Right renal cortex interstitium (tissue), 3 donors: ENCODE data around the gene CABP1. TPM values are rescaled to one million over a fixed set of nuclear protein-coding genes. Genes with fewer than 3 reads are reported as not detected.

Source experiments
- DNase-seq, 3 donors: peaks; one replicate each; pipeline ENCODE4 v3.0.0-alpha.2; 2013; ENCODE audit warnings: low read depth in 3 of 3, low spot score in 2 of 3
- polyA plus RNA-seq, 3 donors: library from polyadenylated mRNA; unstranded; fragments of 120-200 nt; gene quantifications; one replicate each; pipeline ENCODE4 v1.2.1, GENCODE V29; 2013; ENCODE audit not compliant: insufficient read length in 3 of 3

The CABP1 gene
- polyA plus RNA-seq, 3 donors = 5.6 to 6.4 (median 5.8) TPM

DNA sequence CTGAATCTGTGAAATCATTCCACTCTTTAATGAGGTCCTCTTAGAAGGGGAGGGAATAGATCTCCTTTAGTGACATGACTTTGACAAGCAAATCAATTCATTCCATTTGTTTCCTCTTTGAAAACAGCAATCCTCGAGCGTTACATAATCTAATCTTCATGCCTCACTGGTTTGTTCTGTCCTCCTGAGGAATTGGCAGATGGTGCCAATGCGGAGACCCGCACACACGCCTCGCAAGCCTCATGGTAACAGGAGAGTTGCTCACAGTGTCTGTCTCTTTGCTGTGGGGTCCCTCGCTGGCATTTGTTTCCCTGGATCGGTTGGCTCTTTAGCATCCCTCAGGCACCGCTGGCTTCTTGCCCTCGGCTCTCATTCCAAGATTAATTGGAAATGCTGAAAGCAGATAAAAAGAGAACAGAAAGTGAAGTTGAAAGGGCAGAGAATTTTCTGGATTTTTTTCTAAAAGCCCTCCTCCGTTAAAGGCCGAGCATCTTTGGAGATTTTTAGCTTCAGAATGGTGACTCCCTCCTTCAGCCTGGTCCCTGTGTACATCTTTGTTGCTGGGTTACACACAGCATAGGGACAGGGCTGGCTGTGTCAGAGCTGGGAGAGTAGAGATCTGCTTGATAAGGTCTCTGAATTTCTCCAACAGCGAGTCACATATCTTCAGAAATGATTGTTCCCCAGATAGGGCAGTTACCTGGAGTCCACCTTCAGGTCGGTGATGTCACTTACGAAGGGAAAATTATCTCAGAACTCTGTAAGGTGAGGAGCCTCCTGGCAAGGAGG is 10.1 kb upstream of the CABP1 start:
- DNase-seq = no peak

DNA sequence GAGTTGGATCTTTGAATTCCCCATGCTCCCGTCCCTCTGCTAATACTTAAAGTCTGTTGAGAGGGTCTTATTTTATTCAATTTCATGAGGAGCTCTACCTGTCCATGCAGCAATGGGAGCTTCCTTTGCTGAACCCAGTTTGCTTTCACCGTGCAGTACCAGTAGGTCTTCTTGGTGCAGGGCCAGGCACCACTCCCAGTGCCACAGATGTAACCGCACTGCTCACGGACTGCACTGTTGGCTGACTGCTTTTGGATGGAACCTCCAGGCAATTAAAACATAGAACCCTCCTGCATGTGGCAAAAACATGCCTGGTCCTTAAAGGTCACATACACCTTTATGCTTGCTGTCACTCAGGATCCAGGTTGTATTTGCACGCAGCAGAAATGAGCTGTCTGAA is 9.3 kb upstream of the CABP1 start:
- no peak for DNase-seq

GRCh38 chr12:120640861-120641833 is 721 bp downstream of the CABP1 start:
- DNase-seq = peak in 2 of 3 donors; percentile 42 to 67

DNA sequence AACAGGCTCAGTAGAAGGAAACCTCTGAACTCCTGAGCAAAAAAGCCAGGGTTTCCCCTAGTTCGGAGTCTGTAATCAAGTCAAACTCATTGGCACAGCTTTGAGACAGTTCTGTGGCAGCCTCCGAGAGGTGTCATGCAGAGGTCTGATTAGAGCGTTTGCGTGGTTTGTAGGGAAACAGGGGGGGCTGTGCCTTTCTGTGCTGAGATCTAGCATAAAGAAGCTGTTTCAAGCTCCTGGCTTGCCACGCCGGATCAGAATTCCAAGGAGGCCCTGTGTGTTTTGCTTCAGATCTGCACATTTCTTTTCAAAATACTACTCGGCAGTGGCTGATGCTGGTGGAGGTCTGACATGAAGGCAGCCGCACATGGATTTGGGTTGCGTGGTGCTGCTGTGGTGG is 1.7 kb downstream of the CABP1 start:
- no peak for DNase-seq

GRCh38 chr12:120642826-120643225 is 2.4 kb downstream of the CABP1 start:
- DNase-seq = no peak

DNA sequence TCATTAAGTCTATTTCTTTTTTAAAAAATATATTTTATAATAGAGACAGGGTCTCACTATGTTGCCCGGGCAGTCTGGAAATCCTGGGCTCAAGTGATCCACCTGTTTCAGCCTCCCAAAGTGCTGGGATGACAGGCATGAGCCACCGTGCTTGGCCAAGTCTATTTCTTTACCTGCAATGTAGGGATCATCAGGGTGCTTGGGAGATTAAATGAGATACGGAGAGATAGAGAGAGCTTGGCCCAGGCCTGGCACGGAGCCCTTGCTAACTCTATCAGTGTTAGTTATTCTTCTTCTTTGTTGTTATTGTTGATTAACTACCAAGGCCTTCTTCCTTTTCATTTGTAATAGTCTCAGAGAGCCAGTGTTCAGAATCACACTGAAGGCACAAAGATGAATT is 3.1 kb downstream of the CABP1 start:
- no peak for DNase-seq

- DNase-seq = no peak
Observed at GRCh38 chr12:120646044-120646443, 5.6 kb downstream of the CABP1 start.

DNA sequence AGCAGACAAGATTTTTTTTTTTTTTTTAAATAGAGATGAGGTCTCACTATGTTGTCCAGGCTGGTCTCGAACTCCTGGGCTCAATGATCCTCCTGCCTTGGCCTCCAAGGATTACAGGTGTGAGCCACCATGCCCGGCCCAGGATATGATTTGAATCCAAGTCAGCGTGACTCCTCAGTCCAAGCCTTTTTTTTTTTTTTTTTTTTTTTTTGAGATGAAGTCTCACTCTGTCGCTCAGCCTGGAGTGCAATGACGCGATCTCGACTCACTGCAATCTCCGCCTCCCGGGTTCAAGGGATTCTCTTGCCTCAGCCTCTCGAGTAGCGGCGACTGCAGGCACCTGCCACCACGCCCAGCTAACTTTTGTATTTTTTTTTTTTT is 6.9 kb downstream of the CABP1 start:
- DNase-seq = no peak

DNA sequence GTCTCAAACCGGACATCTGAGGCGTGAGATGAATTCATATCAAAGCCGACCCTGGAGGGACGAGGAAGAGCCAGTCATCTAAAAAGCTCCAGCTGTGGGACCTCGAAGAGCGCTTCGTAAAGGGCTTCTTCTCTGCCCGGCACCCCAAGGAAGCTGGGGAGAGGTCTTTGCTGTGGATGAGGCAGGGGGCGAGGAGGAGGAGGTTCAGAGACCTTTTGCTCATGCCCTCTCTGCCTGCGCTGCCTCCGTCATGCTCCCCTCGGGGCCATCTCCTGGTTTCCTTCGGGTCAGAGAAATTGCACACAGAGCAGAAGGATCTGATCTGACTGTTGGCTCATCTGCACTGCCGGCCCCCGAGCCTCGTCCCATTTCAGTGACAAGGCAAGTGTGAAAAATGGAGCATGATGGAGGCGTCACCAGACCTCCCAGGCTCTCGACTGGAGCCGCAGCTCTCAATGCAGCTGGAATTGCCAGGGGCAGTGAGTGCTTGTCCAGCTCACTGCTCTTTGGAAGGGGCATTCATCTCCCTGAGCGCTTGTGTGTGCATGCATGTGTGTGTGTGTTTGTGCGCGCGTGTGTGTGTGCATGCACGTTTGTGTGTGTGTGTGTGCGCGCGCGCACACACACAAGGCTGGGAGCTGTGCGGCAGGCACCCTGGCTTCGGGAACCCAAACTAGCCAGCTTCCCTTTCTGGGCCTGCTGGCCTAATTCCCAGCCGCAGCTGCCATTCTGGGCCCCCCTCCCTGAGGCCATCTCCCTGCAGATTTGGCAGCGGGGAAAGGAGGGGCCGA is 9.2 kb downstream of the CABP1 start:
- no peak for DNase-seq

DNA sequence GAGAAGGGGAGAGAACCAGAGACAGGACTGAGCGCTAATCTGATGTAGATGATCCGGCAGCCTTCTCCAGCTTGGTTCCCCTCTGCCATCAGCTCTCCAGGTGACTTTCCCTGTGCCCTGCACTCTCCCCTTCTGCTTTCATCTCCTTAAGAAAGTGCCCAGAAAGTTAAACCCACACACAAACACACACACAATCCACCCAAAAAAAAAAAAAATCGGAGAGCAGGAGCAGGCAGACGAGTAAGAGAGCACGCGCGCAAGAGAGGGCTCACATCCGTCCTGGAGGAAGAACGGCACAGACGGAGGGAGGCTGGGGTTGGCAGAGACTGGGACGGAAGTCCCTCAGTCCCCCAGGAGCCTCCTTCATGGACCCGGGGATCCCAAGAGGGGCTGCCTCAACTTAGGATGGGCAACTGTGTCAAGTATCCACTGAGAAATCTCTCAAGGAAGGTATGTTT is 9.8 kb downstream of the CABP1 start:
- no peak for DNase-seq

DNA sequence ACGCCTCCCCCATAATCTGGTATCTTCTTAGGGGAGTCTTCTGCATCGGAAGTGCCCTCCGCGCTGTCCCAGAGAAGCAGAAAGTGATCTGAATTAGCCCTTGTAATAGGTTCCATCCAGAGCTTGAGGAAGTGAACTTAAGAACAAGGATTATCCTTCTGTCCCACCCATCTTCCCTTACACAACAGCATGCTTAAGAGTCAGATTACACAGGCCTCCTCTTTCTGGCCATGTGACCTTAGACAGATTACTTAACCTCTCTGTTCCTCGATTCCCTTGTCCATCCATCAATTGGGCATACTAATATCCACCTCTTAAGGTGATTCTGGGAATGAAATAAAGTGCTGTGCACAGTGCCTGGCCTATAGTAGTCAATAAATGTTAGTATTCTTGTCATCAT is 11.4 kb downstream of the CABP1 start:
- no peak for DNase-seq

- no peak for DNase-seq
Observed at GRCh38 chr12:120652656-120653435, 12.4 kb downstream of the CABP1 start.

- DNase-seq = no peak
Observed at GRCh38 chr12:120653611-120654010, 13.2 kb downstream of the CABP1 start.

DNA sequence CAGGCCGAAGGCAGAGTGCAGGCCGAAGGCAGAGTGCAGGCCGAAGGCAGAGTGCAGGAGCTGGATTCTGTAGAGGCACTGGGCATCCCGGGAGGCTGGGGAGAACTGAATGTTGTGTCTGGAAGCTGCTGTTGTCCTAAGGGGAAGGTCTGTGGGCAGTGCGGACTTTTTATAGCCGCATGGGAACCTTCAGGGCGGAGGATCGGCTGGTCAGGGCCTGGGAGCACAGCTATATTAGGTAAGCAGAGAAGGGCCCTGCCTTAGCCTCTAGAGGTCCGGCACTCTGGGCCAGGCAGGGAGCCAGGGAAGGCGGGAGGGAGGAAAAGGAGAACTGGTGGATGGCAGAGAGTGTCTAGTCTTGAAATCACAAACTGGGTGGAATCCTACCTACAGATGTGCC is 14.2 kb downstream of the CABP1 start:
- no peak for DNase-seq

DNA sequence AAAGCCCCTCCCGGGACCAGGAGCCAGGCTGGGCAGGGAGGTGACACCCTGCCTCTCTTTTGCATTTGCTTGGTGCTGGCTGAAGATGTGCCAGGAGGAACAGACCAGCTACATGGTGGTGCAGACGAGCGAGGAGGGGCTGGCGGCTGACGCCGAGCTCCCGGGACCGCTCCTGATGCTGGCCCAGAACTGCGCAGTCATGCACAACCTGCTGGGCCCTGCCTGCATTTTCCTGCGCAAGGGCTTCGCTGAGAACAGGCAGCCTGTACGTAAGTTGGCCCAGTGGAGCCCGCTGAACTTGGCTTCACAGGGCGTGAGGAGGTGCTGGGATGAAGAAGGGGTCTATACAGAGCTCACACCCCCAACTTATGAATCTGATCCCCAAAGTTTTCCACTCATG is 15.6 kb downstream of the CABP1 start:
- no peak for DNase-seq

DNA sequence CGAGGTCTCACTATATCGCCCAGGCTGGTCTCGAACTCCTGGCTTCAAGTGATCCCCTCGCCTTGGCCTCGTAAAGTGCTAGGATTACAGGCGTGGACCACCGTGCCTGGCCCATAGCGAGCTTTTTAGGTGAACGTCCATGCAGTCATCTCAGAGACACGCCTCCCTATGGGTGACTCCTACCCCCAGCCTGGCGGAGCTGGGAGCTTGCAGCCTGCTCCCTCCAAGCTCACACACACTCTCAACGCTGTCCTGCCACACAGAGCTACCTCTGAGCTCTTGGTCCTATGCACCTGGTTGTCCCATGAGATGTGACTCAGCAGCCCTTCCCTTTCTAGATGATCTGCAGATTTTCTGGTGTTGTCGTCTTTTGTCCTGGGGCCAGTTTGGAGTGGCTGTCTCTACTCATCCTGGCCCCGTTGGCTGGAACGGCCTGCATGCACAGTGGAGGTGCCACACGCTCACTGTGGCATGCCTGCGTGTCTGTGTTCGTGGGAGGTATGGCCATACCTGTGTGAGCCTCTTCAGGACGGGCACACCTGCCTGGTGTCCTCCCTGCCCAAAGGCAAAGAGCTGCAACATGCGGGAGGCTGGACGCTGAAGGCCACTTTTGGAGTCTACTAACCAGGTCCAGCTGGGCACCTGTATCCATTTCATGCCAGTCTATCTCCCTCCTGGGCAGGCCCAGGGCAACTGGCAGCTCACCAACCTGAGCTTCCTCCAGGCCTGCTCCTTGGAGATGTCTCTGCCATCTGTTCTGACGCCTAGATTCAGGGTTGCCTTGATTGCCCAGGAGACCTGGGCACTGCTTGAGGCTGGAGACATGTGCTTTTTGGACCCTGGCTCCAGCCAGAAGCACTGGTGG is 18.1 kb downstream of the CABP1 start:
- DNase-seq = no peak

GRCh38 chr12:120659151-120659525 is 18.7 kb downstream of the CABP1 start:
- DNase-seq = no peak

GRCh38 chr12:120661432-120661831 is 21.0 kb downstream of the CABP1 start:
- DNase-seq = no peak

DNA sequence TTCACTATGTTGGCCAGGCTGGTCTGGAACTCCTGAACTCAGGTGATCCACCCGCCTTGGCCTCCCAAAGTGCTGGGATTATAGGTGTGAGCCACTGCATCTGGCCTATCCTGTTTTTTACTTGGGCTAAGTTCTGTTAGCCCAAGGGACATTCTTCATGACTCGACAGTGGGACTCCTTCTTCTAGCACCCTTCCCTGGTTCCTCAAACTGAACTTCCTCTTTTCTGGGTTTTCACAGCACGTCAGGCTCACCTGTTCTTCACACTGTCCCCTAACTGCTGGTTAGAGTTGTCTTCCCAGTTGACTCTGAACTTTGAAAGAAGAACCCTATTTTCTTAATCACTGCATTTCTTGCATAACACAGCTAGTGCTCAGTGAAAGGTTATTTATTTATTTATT is 22.5 kb downstream of the CABP1 start:
- DNase-seq = no peak
